GM12891 (cell line): Measurements from ENCODE around the gene PRMT5.

ENCODE experiments used
- PAX5 ChIP-seq: IDR thresholded peaks from 2 replicates; pipeline ENCODE4 v1.6.1; 2011; ENCODE audit warnings: low read length, moderate library complexity, mild to moderate bottlenecking; ENCODE audit not compliant: insufficient read depth, severe bottlenecking
- POLR2A ChIP-seq: IDR thresholded peaks from 2 replicates; pipeline ENCODE4 v1.6.1; 2011; ENCODE audit warnings: low read depth, low read length, control low read depth
- POLR2AphosphoS5 ChIP-seq: IDR thresholded peaks from 2 replicates; pipeline ENCODE4 v1.6.1; 2011; ENCODE audit warnings: low read depth, low read length, control low read depth
- POU2F2 ChIP-seq: IDR thresholded peaks from 2 replicates; pipeline ENCODE4 v1.6.1; 2011; ENCODE audit warnings: low read depth, mild to moderate bottlenecking, control low read depth, low read length, moderate library complexity
- SPI1 ChIP-seq: IDR thresholded peaks from 2 replicates; pipeline ENCODE4 v1.6.1; 2011; ENCODE audit warnings: low read depth, low read length, control low read depth
- TAF1 ChIP-seq: IDR thresholded peaks from 2 replicates; pipeline ENCODE4 v1.6.1; 2011; ENCODE audit warnings: low read depth, low read length, control low read depth

DNA sequence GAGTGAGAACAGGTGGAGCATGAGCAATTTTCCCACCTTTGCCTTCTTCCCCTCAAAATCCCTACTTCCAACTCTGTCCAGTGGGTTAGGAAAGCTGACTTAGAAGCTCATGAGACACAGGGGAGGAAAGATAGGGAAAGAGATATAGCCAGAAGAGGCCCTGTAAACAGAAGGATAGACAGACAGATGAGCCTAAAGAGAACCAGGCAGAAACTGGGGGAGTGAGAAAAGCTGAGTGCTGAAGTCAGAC is 48.2 kb upstream of the PRMT5 start:
- no peak for TF ChIP-seq POLR2AphosphoS5
- no peak for TF ChIP-seq POLR2A
- TF ChIP-seq TAF1, result no peak
- no peak for TF ChIP-seq SPI1
- TF ChIP-seq PAX5, result no peak
- TF ChIP-seq POU2F2, result no peak
